HG02981 (cell line): Measurements from ENCODE around the gene ANKRD33.

ENCODE experiments used
- ATAC-seq: cut with Tn5 transposase; IDR thresholded peaks from one replicate; pipeline ENCODE4 v1.9.1; 2021; ENCODE audit warnings: mild to moderate bottlenecking, moderate library complexity; ENCODE audit not compliant: unreplicated experiment

ANKRD33 gene

GRCh38 chr12:51860986-51861385 lies 26.9 kb upstream of the ANKRD33 start:
- ATAC-seq, result no peak

GRCh38 chr12:51862947-51863346 lies 25.0 kb upstream of the ANKRD33 start:
- no peak for ATAC-seq

- no peak for ATAC-seq
Measured at GRCh38 chr12:51863363-51863932, 24.5 kb upstream of the ANKRD33 start.

- no peak for ATAC-seq
Measured at GRCh38 chr12:51863933-51864832, 23.7 kb upstream of the ANKRD33 start.

GRCh38 chr12:51864833-51865670 lies 22.9 kb upstream of the ANKRD33 start:
- ATAC-seq, result no peak

GRCh38 chr12:51865757-51866270 lies 22.1 kb upstream of the ANKRD33 start:
- no peak for ATAC-seq

- no peak for ATAC-seq
Measured at GRCh38 chr12:51866324-51866723, 21.6 kb upstream of the ANKRD33 start.

- ATAC-seq, result no peak
Measured at GRCh38 chr12:51866762-51867161, 21.1 kb upstream of the ANKRD33 start.

- no peak for ATAC-seq
Measured at GRCh38 chr12:51867371-51867770, 20.5 kb upstream of the ANKRD33 start.

- no peak for ATAC-seq
Measured at GRCh38 chr12:51867796-51868428, 20.0 kb upstream of the ANKRD33 start.

GRCh38 chr12:51868821-51869495 lies 18.9 kb upstream of the ANKRD33 start:
- no peak for ATAC-seq

- no peak for ATAC-seq
Measured at GRCh38 chr12:51869496-51869865, 18.4 kb upstream of the ANKRD33 start.

GRCh38 chr12:51869931-51870330 lies 18.0 kb upstream of the ANKRD33 start:
- ATAC-seq, result no peak

GRCh38 chr12:51870504-51870903 lies 17.4 kb upstream of the ANKRD33 start:
- no peak for ATAC-seq

- no peak for ATAC-seq
Measured at GRCh38 chr12:51871126-51871525, 16.8 kb upstream of the ANKRD33 start.

GRCh38 chr12:51871918-51872688 lies 15.8 kb upstream of the ANKRD33 start:
- no peak for ATAC-seq

GRCh38 chr12:51872689-51872981 lies 15.3 kb upstream of the ANKRD33 start:
- no peak for ATAC-seq

GRCh38 chr12:51873251-51873994 lies 14.5 kb upstream of the ANKRD33 start:
- ATAC-seq, result no peak

GRCh38 chr12:51874000-51874399 lies 13.9 kb upstream of the ANKRD33 start:
- no peak for ATAC-seq
